Stimulated activated CD8-positive, alpha-beta memory T cell treated with anti-CD3 and anti-CD28 coated beads, Interleukin-2, amount 100 ng/mL, for 48 hours (primary cell): Measurements from ENCODE around the gene USH1G.
"Not testable (repeated sequence)": the region's sequence is repeated elsewhere in the genome, so short reads cannot be mapped to it uniquely, and the experiment has no call there.

Source experiments
- DNase-seq, 2 donors: peaks; one replicate each; pipeline ENCODE4 v3.0.0-alpha.2; 2020; ENCODE audit warnings: low read depth in 2 of 2

The USH1G gene

GRCh38 chr17:74922694-74923537 lies at the start of gene USH1G:
Gene USH1G, minus strand, starts transcription at chr17:74923255. Its CDS starts 182 bp downstream, at chr17:74923073.
- peak in 1 of 2 donors; percentile 15 for DNase-seq

GRCh38 chr17:74972107-74972972 lies 49.3 kb upstream of the USH1G start, which contains the start of gene HID1:
Gene HID1, minus strand, starts transcription at chr17:74972759. Its CDS starts 103 bp downstream, at chr17:74972656.
- peak; percentile 66 to 77 for DNase-seq

GRCh38 chr17:74971842-74972106 lies 48.7 kb upstream of the USH1G start:
- no peak for DNase-seq

- no peak for DNase-seq
These were observed 48.2 kb upstream of the USH1G start for GRCh38 chr17:74971069-74971841.

- DNase-seq, result no peak
These were observed 47.3 kb upstream of the USH1G start for GRCh38 chr17:74970395-74970794.

- not testable (repeated sequence) for DNase-seq
These were observed 46.4 kb upstream of the USH1G start for GRCh38 chr17:74969501-74969900.

GRCh38 chr17:74968361-74968780 lies 45.3 kb upstream of the USH1G start:
- no peak for DNase-seq

GRCh38 chr17:74964988-74965622 lies 42.0 kb upstream of the USH1G start:
- DNase-seq, result no peak

- no peak for DNase-seq
These were observed 41.2 kb upstream of the USH1G start for GRCh38 chr17:74964246-74964761.

- no peak for DNase-seq
These were observed 40.6 kb upstream of the USH1G start for GRCh38 chr17:74963656-74964055.

GRCh38 chr17:74962622-74963394 lies 39.8 kb upstream of the USH1G start:
- DNase-seq, result no peak

- peak; percentile 78 to 80 for DNase-seq
These were observed 38.7 kb upstream of the USH1G start for GRCh38 chr17:74961657-74962350.

- DNase-seq, result peak; percentile 21 to 54
These were observed 37.7 kb upstream of the USH1G start for GRCh38 chr17:74960570-74961342.

GRCh38 chr17:74959826-74960515 lies 36.9 kb upstream of the USH1G start:
- DNase-seq, result no peak

GRCh38 chr17:74957935-74958740 lies 35.1 kb upstream of the USH1G start:
- DNase-seq, result peak; percentile 75 to 81

- no peak for DNase-seq
These were observed 33.0 kb upstream of the USH1G start for GRCh38 chr17:74956093-74956492.

GRCh38 chr17:74954665-74955421 lies 31.8 kb upstream of the USH1G start:
- DNase-seq, result no peak
